Right lobe of liver (tissue), 6 donors: ENCODE measurements around the gene IFNAR2. TPM values are rescaled to one million over a fixed set of nuclear protein-coding genes. Genes with fewer than 3 reads are reported as not detected.

Experiments used
- ATAC-seq, 4 donors: fragments of 200-7000 bp; cut with Tn5 transposase; one replicate each; pipeline ENCODE4 v1.9.1; 2020; ENCODE audit warnings: mild to moderate bottlenecking in 4 of 4, moderate library complexity in 4 of 4
- DNase-seq, 3 donors: peaks; one replicate each; pipeline ENCODE4 v3.0.0-alpha.2; 2020
- H3K27ac ChIP-seq, 3 donors: fragments of 200-600 bp; one replicate each; pipeline ENCODE4 v1.8.0; 2022
- H3K27me3 ChIP-seq, 2 donors: fragments of 200-600 bp; one replicate each; pipeline ENCODE4 v1.8.0; 2022
- H3K36me3 ChIP-seq, 4 donors: fragments of 200-600 bp; sonication (generic) in 1 of 4; one replicate each; pipeline versions ENCODE4 v1.5.1 to v1.8.0; 2017 to 2022; ENCODE audit warnings: control low read depth in 1 of 4
- H3K4me1 ChIP-seq, 4 donors: fragments of 200-600 bp; sonication (generic) in 1 of 4; one replicate each; pipeline versions ENCODE4 v1.5.1 to v1.8.0; 2017 to 2022; ENCODE audit warnings: control low read depth in 1 of 4
- H3K4me3 ChIP-seq, 3 donors: fragments of 200-600 bp; one replicate each; pipeline ENCODE4 v1.8.0; 2022
- H3K9me3 ChIP-seq, 4 donors: fragments of 200-600 bp; sonication (generic) in 1 of 4; one replicate each; pipeline versions ENCODE4 v1.5.1 to v1.8.0; 2017 to 2022; ENCODE audit warnings: control low read depth in 1 of 4
- CTCF ChIP-seq, 4 donors: fragments of 200-600 bp in 3 of 4; fragments of 450-650 bp in 1 of 4; IDR thresholded peaks; one replicate each; pipeline versions ENCODE4 v1.5.1 to v1.8.0; 2016 to 2022; ENCODE audit warnings: antibody characterized with exemption in 4 of 4, mild to moderate bottlenecking in 2 of 4
- POLR2A ChIP-seq: fragments of 450-650 bp; IDR thresholded peaks from one replicate; pipeline ENCODE4 v1.6.1; 2017; ENCODE audit warnings: antibody characterized with exemption, mild to moderate bottlenecking
- WGBS: methylation state at CpG from one replicate; pipeline ENCODE4 v1.1.6; 2018; ENCODE audit warnings: low coverage, low lambda C conversion rate; ENCODE audit not compliant: insufficient coverage; ENCODE audit errors: missing lambda C conversion rate; 5-methylcytosine and 5-hydroxymethylcytosine counted together
- intact Hi-C, 2 donors: fragments of 100-400 bp; cut with DNase I; formaldehyde crosslinking; loops; one replicate each; pipeline versions ENCODE4 v1.11.2 to v1.14.1; 2022
- total RNA-seq, 6 experiments: library from RNA; depleted of rRNA in 2 of 6; stranded (reverse); fragments of >200 nt in 2 of 6; fragmentation: NEBNext Ultra II Directional in 3 of 6; extraction: Animal tissue kit (Norgen Biotek cat#: 25700) in 3 of 6; gene quantifications; one replicate each; pipeline versions ENCODE4 v1.1.0 to v1.2.4, GENCODE V29; 2016 to 2023
- donor health status: DM: no; HTN: yes; CAD: no.
- donor health status: DM: no; HTN: no; CAD: no.
- donor health status: DM: no; HTN: no; CAD: no.
- donor health status: DM: no; HTN: yes; CAD: no.
- donor health status: DM: no; HTN: yes; CAD: no.

Gene IFNAR2
- total RNA-seq, 6 experiments from 2014 or later = 12.4 to 35.5 (median 16.3) TPM

- Histone ChIP-seq H3K4me3 (no peak overlapping the region), H3K36me3 (no peaks in the 10 kb centered on the region), H3K27ac (peak overlapping the region; percentile 5 to 64 (median 55)), H3K27me3 (no peaks in the 10 kb centered on the region), H3K9me3 (no peaks in the 10 kb centered on the region), H3K4me1 (peaks cover 0 to 39% (median 13%) of the 10 kb centered on the region in 4 donors)
- ATAC-seq = no peak
- 46% methylated on average over 6 of the region's 6 CpGs for WGBS
- no peak for DNase-seq
- intact Hi-C loops = no loop called here
- no peak for TF ChIP-seq POLR2A
- no peak for TF ChIP-seq CTCF (IDR thresholded peaks at IDR 0.05)
Observed at GRCh38 chr21:33199100-33199464, 30.7 kb upstream of the IFNAR2 start.

GRCh38 chr21:33199516-33200217, 30.1 kb upstream of the IFNAR2 start:
- no peaks in the 10 kb centered on the region for H3K9me3 ChIP-seq
- no peaks in the 10 kb centered on the region for H3K27me3 ChIP-seq
- H3K4me1 ChIP-seq = peaks cover 0 to 45% (median 14%) of the 10 kb centered on the region in 4 donors
- TF ChIP-seq POLR2A (no peak), CTCF (IDR thresholded peaks at IDR 0.05) (peak; percentile 74 to 96 (median 88))
- intact Hi-C loops = loop anchor here in 1 of 2 donors (10.0 kb wide), 1 partner anchor 65 kb away; the partner anchor contains the start of gene IL10RB
- 13% methylated on average over 8 of the region's 8 CpGs for whole genome bisulfite sequencing
- no peak overlapping the region for H3K4me3 ChIP-seq
- H3K36me3 ChIP-seq = no peaks in the 10 kb centered on the region
- H3K27ac ChIP-seq = peak overlapping the region; percentile 5 to 64 (median 55)
- peak; percentile 66 to 78 (median 70) for ATAC-seq
- peak in 2 of 3 donors; percentile 43 to 83 for DNase-seq

GRCh38 chr21:33201956-33202355, 27.8 kb upstream of the IFNAR2 start:
- Histone ChIP-seq H3K36me3 (no peaks in the 10 kb centered on the region), H3K4me1 (peaks cover 0 to 48% (median 14%) of the 10 kb centered on the region in 4 donors), H3K9me3 (no peaks in the 10 kb centered on the region), H3K27me3 (no peaks in the 10 kb centered on the region), H3K4me3 (no peak overlapping the region), H3K27ac (no peak overlapping the region)
- ATAC-seq (no peak), DNase-seq (peak in 1 of 3 donors; percentile 38)
- intact Hi-C loops = loop anchor here in 1 of 2 donors (10.0 kb wide), 1 partner anchor 63 kb away; the partner anchor contains the start of gene IL10RB
- no peak for TF ChIP-seq CTCF (IDR thresholded peaks at IDR 0.05)
- TF ChIP-seq POLR2A = no peak
- 77% methylated on average over 3 of the region's 4 CpGs for WGBS

- no peak for TF ChIP-seq POLR2A
- no peak for TF ChIP-seq CTCF (IDR thresholded peaks at IDR 0.05)
- Histone ChIP-seq H3K9me3 (no peaks in the 10 kb centered on the region), H3K36me3 (no peaks in the 10 kb centered on the region), H3K4me3 (no peak overlapping the region), H3K4me1 (peaks cover 0 to 47% (median 13%) of the 10 kb centered on the region in 4 donors), H3K27me3 (no peaks in the 10 kb centered on the region), H3K27ac (peak overlapping the region; percentile 70 to 86 (median 77))
- no peak for ATAC-seq
- intact Hi-C loops = loop anchor here in 1 of 2 donors (10.0 kb wide), 1 partner anchor 62 kb away; the partner anchor contains the start of gene IL10RB
- 87% methylated on average over 13 of the region's 16 CpGs for WGBS
- no peak for DNase-seq
Observed at GRCh38 chr21:33202464-33203363, 27.0 kb upstream of the IFNAR2 start.
